ENCODE data around the gene GGN.

- TF ChIP-seq, protein P1, sequence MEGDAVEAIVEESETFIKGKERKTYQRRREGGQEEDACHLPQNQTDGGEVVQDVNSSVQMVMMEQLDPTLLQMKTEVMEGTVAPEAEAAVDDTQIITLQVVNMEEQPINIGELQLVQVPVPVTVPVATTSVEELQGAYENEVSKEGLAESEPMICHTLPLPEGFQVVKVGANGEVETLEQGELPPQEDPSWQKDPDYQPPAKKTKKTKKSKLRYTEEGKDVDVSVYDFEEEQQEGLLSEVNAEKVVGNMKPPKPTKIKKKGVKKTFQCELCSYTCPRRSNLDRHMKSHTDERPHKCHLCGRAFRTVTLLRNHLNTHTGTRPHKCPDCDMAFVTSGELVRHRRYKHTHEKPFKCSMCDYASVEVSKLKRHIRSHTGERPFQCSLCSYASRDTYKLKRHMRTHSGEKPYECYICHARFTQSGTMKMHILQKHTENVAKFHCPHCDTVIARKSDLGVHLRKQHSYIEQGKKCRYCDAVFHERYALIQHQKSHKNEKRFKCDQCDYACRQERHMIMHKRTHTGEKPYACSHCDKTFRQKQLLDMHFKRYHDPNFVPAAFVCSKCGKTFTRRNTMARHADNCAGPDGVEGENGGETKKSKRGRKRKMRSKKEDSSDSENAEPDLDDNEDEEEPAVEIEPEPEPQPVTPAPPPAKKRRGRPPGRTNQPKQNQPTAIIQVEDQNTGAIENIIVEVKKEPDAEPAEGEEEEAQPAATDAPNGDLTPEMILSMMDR (IDR thresholded peaks at IDR 0.05): no peak
- TF ChIP-seq POLR2A (IDR thresholded peaks at IDR 0.05): no peak
Measured at GRCh38 chr19:38433268-38433733, 45.5 kb upstream of the GGN start, which contains the start of gene RYR1.

All from Peyer's patch (tissue), 4 donors.